GM18873 (cell line): ENCODE measurements around the gene CFAP46.
"Not testable (repeated sequence)": the region's sequence is repeated elsewhere in the genome, so short reads cannot be mapped to it uniquely, and the experiment has no call there.

Source experiments
- ATAC-seq: cut with Tn5 transposase; IDR thresholded peaks from one replicate; pipeline ENCODE4 v1.9.1; 2021; ENCODE audit warnings: mild to moderate bottlenecking, moderate library complexity, moderate number of reproducible peaks; ENCODE audit not compliant: unreplicated experiment, low FRiP score

The CFAP46 gene

GRCh38 chr10:132964707-132965410 is 22.5 kb upstream of the CFAP46 start:
- not testable (repeated sequence) for ATAC-seq

DNA sequence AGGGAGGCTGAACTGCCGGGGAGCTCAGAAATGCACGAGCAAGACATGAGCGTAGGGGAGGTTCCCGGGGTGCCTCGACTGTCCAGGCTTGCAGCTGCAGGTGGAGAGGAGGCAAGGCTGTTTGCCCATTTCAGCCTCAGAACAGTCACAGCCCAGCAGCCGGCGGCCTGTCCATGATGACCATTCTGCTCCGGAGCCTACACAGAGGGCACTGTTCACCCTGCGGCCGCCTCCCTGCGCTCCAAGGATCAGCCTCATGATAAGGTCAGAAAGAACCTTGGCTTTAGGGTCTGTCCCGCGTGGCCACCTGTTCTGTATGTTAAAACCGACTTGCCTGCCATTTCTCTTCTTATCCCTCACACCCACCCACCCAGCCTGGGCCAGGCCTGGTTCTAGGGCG is 21.9 kb upstream of the CFAP46 start:
- ATAC-seq: no peak

DNA sequence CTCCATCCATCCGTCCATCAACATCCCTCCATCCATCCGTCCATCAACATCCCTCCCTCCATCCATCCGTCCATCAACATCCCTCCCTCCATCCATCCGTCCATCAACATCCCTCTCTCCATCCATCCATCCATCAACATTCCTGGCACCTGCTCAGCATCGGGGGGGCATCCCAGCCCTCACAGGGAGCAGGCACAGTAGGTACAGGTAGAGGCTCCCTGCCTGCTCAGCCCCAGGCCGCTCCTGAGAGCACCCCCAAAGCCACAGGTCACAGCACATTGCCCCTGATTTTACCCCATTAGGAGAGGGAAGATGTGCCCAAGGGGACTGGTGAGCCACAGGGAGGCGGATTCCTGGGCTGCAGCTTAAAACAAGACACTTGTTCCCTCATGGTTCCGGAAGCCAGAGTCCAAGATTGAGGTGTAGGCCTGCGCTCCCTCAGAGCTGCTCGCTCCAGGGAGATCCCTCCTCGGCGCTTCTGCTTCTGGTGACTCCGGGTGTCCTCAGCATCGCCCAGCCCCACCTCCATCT is 21.1 kb upstream of the CFAP46 start:
- no peak for ATAC-seq

DNA sequence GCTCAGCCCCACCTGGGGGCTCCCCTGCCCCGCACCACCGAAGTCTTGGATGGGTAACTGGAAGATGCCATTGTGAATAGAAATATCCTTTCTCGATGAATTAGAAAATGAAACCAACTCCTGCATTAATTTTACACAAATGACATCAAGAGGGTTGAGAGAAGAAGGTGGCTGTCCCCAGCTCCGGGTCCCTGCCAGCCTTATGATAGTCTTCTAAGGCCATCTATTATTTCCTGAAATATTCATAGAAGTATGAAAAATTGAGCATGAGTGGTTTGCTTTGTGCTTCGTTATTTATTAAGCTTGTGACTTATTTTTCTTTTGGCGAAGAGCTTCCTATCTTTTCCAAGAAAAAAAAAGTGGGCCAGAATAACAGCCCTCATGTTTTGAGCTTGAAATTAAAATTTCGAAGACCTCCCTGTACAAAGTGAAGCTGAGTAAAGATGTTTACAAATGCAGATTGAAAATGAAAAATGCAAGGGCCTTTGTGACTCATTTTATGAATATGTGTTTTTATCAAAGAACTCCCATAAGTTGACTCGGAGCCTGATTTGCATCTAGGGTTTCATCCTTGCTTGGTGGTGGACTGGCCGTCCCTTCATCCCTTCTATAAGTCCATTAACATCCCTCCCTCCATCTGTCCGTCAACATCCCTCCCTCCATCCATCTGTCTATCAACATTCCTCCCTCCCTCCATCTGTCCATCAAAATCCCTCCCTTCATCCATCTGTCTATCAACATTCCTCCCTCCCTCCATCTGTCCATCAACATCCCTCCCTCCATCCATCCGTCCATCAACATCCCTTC is 20.5 kb upstream of the CFAP46 start:
- no peak for ATAC-seq

GRCh38 chr10:132961787-132962622 is 19.6 kb upstream of the CFAP46 start:
- ATAC-seq: no peak

GRCh38 chr10:132961420-132961786 is 19.0 kb upstream of the CFAP46 start:
- no peak for ATAC-seq

DNA sequence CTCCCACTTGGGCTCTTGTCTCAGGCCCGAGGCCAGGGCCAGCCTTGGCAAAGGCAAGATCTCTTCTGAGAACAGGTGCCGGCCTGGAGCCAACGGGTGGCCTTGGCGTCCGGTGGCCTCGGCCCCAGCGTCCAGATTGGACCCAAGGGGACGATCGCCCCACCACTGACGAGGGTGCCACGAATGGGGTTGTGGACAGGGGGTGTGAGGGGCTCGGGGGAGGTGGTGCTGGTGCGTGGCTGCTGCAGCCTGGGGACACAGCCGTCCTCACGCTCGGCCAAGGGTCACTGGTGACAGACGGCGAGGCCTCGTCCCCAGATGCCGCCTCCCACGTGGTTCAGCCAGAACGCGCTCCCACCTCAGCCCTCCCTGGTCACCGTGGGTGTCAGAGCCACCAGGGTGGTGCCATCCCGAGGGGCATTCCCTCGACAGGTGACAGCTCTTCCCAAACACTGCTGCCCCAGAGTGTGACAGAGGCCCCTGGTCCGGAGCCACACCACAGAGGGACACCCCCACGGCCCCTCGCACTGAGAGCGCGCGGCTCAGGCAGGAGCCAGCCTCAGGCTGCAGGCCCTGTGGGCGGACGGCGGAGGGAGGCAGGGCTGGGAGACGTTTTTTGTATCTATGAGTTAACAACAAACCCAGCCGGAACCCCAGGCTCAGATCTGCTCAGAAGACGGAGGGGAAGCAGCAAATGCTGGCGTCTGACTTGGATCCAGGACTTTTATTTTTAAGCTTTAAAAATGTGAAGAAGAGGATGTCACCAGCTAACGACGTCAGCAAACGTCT is 18.5 kb upstream of the CFAP46 start:
- no peak for ATAC-seq

DNA sequence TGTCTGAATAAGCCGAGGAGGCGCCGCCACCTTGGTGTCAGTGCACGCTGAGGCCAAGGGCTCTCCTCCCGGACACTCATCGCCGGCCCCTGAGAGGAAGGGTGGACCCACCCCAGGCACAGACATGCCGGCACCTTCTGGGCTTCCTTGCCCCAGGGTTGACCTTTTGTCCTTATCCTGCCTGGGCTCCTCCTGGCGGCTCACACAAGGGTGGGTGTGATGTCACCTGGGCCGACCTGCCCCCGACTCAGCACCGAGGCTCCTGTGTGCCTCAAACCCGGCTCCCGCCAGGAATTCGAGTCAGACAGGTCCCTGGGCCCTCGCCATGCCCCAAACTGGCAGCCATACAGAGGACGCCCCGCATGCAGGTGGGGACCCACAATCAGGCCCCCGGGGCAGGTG is 17.7 kb upstream of the CFAP46 start:
- ATAC-seq: no peak

GRCh38 chr10:132959559-132959961 is 17.2 kb upstream of the CFAP46 start:
- ATAC-seq: no peak

- ATAC-seq: no peak
Measured at GRCh38 chr10:132958883-132959558, 16.7 kb upstream of the CFAP46 start.

DNA sequence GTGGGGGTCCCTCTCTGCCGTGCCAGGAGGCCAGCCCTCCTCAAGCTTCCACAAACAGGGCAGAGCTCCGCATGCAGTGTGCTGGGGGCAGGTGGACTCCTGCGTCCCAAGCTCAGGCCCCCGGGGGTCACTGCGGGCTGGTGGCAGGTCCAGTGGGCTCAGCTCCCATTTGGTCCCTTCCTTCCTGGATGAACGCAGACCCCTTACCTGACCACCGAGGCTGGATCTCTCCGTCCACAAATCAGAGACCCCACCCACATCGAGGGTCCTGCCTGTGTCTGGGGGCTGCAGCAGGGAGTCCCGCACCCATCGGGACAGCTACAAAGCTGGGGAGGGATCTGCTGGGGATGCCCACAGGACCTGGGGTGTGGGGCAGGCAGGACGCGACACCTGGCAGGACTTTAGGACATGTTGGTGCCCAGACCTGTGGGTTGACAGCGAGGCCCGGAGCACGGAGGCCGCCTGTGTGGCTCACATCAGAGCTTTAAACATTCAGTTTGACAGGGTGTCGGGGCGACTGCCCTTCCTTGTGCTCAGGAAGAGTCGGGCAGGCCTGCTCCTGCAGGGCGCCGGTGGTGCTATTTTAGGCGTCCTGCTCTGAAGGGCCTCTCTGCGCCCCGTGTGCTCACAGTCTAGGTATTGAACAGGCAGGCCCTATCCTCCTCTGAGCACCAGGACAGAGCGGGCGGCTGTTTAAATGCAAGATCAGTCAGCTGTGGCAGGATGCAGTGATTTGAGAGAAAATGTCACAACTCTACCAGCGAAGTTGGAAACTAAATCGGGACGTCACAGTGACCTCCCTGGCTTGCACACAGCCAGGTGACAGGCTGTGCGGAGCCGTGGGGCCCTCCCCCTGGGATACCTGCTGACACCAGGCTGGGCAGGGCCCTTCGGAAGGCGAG is 15.9 kb upstream of the CFAP46 start:
- ATAC-seq: no peak

GRCh38 chr10:132957131-132957530 is 14.8 kb upstream of the CFAP46 start:
- no peak for ATAC-seq

GRCh38 chr10:132956259-132956658 is 13.9 kb upstream of the CFAP46 start:
- ATAC-seq: not testable (repeated sequence)

DNA sequence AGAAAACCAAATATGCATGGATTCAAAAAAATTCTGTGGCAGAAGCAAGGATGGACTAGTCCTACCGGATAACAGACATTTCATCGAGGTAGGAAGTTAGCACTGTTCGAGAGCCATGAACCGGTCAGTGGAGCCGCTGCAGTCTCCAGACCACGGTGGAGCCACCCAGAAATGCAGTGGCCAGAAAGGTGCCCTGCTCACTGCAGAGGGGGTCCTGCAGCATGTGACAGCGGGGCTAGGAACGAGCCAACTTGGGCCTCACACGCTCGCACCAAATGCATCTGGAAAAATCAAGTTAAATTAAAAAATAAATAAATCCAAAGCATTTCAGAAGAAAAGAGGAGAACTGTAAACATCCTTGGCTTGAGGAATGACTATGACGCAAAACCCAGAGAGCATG is 13.1 kb upstream of the CFAP46 start:
- no peak for ATAC-seq

- ATAC-seq: no peak
Measured at GRCh38 chr10:132953428-132953827, 11.1 kb upstream of the CFAP46 start.

DNA sequence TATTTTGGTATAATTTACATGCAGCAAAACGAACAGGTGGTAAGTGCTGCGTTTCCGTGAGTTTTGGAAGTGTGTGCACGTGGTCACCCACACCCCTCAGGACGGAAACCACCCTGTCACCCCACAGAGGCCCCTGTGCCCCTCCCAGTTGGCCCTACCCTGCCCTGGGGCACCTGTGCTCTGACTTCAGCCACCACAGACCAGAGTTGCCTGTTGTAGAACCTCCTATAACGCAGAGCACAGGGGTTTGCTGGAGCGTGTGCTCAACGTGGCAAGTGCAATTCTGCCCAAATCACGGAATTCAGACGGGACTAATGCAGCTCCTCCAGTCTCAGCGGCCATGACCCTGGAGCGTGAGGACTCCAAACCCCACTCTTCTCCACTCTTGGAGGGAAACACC is 9.6 kb upstream of the CFAP46 start:
- no peak for ATAC-seq

DNA sequence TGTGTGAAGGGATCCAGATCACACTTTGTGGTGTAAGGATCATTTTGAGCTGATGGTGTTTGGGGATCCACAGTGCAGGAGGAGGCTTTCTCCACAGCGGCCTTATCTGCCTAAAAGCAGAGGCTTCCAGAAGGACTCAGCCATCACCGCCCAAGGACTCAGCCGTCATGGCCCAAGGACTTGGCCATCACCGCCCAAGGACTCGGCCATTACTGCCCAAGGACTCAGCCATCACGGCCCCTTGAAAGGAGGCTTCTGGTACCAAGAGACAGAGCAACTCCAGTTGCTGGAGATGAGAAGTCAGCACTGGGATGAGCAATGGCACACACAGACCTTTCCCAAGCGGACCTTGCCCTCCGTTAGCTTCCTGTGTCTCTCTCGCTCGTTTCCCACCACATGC is 6.0 kb upstream of the CFAP46 start:
- ATAC-seq: no peak

DNA sequence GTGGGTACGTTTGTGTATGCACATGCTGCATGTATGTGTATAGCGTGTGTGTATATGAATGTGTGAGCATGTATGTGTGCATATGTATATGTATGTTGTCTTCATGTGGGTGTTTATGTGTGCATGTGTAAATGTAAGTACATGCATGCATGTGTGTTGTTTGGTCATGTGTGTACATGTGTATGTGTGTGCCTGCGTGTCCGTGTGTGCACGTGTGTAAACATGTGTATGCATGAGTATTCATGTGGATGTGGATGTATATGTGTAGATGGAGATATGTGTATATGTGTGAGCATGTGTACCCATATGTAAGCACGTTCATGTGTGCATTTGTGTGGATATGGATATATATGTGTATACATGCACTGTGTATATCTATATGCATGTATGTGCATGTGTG is 5.5 kb upstream of the CFAP46 start:
- ATAC-seq: no peak
